ENCODE data around the gene S1PR3. TPM values are rescaled to one million over a fixed set of nuclear protein-coding genes. Genes with fewer than 3 reads are reported as not detected.

The S1PR3 gene
- total RNA-seq, 2 experiments from 2014 or later, result not detected

- peak; percentile 25 for ATAC-seq
- Mint-ChIP-seq H3K9me3 (ENCODE audit: insufficient read depth) (no peaks in the 10 kb centered on the region), H3K27me3 (ENCODE audit: low read depth) (peaks cover 2% of the 10 kb centered on the region), H3K36me3 (ENCODE audit: low read depth) (no peaks in the 10 kb centered on the region), H3K4me1 (ENCODE audit: low read depth) (no peaks in the 10 kb centered on the region), H3K4me3 (no peak overlapping the region), H3K27ac (no peak overlapping the region)
- ChIA-PET POLR2A (no interaction called here), CTCF (no interaction called here)
- no peak for DNase-seq
These were observed 17.8 kb upstream of the S1PR3 start for GRCh38 chr9:88973281-88974045.

DNA sequence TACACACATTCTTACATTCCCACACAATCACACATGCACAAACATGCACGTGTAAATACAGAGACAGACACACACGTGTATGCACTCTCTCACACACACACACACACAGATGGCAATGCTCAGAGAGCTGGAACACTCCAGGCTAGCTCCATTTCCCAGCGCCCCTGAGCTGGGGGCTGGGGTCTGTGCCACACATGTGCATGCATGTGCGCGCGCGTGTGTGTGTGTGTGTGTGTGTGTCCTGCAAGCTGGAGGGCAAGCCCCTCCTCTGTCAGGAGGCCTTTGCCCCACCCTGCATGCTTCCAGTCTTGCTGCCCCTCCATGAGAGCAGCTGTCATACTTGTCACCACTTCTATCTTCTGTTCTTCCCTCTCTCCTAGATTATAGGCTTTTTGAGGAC is 16.6 kb upstream of the S1PR3 start:
- Mint-ChIP-seq H3K4me1 (ENCODE audit: low read depth) (no peaks in the 10 kb centered on the region), H3K4me3 (no peak overlapping the region), H3K9me3 (ENCODE audit: insufficient read depth) (no peaks in the 10 kb centered on the region), H3K27ac (no peak overlapping the region), H3K36me3 (ENCODE audit: low read depth) (no peaks in the 10 kb centered on the region), H3K27me3 (ENCODE audit: low read depth) (peaks cover 2% of the 10 kb centered on the region)
- DNase-seq (no peak), ATAC-seq (no peak)
- ChIA-PET POLR2A (no interaction called here), CTCF (no interaction called here)

GRCh38 chr9:88975966-88976889 is 15.0 kb upstream of the S1PR3 start:
- Mint-ChIP-seq H3K9me3 (ENCODE audit: insufficient read depth) (no peaks in the 10 kb centered on the region), H3K27ac (no peak overlapping the region), H3K27me3 (ENCODE audit: low read depth) (peaks cover 2% of the 10 kb centered on the region), H3K4me1 (ENCODE audit: low read depth) (no peaks in the 10 kb centered on the region), H3K4me3 (no peak overlapping the region), H3K36me3 (ENCODE audit: low read depth) (no peaks in the 10 kb centered on the region)
- no peak for ATAC-seq
- CTCF ChIA-PET, result no interaction called here
- POLR2A ChIA-PET, result no interaction called here
- no peak for DNase-seq

DNA sequence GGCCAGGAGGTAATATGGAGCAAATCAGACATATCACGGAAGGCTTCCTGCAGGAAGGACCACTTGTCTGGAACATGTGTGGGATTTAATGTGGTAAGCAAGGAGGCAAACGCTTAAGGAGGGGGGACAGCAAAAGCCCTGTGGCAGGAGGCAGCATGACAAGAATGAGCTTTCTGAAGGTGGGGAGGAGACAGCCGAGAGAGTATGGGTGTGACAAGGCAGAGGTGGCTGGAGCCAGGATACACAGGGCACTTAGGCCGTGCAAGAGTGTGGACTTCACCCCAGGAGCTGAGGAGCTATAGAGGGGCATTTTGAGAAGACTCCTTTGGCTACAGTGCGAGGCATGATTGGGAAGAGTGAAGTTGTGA is 14.4 kb upstream of the S1PR3 start:
- Mint-ChIP-seq H3K27me3 (ENCODE audit: low read depth) (peaks cover 2% of the 10 kb centered on the region), H3K27ac (no peak overlapping the region), H3K4me3 (no peak overlapping the region), H3K9me3 (ENCODE audit: insufficient read depth) (no peaks in the 10 kb centered on the region), H3K36me3 (ENCODE audit: low read depth) (no peaks in the 10 kb centered on the region), H3K4me1 (ENCODE audit: low read depth) (no peaks in the 10 kb centered on the region)
- DNase-seq (no peak), ATAC-seq (no peak)
- ChIA-PET CTCF (no interaction called here), POLR2A (no interaction called here)

GRCh38 chr9:88978034-88978433 is 13.2 kb upstream of the S1PR3 start:
- ChIA-PET CTCF (no interaction called here), POLR2A (interaction anchor here (0.6 kb wide), 1 partner anchor 153 kb away, joined by 4 read pairs; no protein-coding TSS in a partner anchor)
- no peak for ATAC-seq
- Mint-ChIP-seq H3K9me3 (ENCODE audit: insufficient read depth) (no peaks in the 10 kb centered on the region), H3K27me3 (ENCODE audit: low read depth) (peaks cover 7% of the 10 kb centered on the region), H3K27ac (no peak overlapping the region), H3K4me3 (no peak overlapping the region), H3K36me3 (ENCODE audit: low read depth) (no peaks in the 10 kb centered on the region), H3K4me1 (ENCODE audit: low read depth) (no peaks in the 10 kb centered on the region)
- no peak for DNase-seq

DNA sequence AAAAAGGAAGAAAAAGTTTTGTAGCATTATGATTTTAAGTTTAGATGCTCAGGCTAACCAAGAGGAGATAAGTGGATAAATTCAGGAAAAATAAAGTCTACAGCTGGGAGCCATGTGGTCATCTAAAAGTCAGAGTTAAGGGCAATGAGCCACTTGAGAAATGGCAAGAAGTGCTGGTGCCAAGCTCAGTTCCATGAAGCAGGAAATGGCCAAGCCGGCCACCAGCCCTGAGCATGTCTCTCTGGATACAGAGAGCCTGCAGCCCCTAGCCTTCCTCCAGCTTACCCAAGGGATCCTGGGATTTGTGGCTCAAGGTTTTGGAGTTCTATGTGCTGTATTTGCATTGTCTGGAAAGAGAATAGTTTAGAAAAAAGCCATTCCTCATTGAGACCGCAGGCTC is 12.2 kb upstream of the S1PR3 start:
- H3K4me3 Mint-ChIP-seq, result no peak overlapping the region
- ChIA-PET CTCF (no interaction called here), POLR2A (no interaction called here)
- no peaks in the 10 kb centered on the region for H3K9me3 Mint-ChIP-seq (ENCODE audit: insufficient read depth)
- H3K36me3 Mint-ChIP-seq (ENCODE audit: low read depth), result no peaks in the 10 kb centered on the region
- H3K27ac Mint-ChIP-seq, result no peak overlapping the region
- H3K27me3 Mint-ChIP-seq (ENCODE audit: low read depth), result peaks cover 10% of the 10 kb centered on the region
- ATAC-seq (no peak), DNase-seq (no peak)
- no peaks in the 10 kb centered on the region for H3K4me1 Mint-ChIP-seq (ENCODE audit: low read depth)

- DNase-seq (no peak), ATAC-seq (no peak)
- POLR2A ChIA-PET, result no interaction called here
- Mint-ChIP-seq H3K36me3 (ENCODE audit: low read depth) (no peaks in the 10 kb centered on the region), H3K27me3 (ENCODE audit: low read depth) (peaks cover 10% of the 10 kb centered on the region), H3K4me1 (ENCODE audit: low read depth) (no peaks in the 10 kb centered on the region), H3K27ac (no peak overlapping the region), H3K4me3 (no peak overlapping the region), H3K9me3 (ENCODE audit: insufficient read depth) (no peaks in the 10 kb centered on the region)
- CTCF ChIA-PET, result no interaction called here
These were observed 11.5 kb upstream of the S1PR3 start for GRCh38 chr9:88979791-88980190.

DNA sequence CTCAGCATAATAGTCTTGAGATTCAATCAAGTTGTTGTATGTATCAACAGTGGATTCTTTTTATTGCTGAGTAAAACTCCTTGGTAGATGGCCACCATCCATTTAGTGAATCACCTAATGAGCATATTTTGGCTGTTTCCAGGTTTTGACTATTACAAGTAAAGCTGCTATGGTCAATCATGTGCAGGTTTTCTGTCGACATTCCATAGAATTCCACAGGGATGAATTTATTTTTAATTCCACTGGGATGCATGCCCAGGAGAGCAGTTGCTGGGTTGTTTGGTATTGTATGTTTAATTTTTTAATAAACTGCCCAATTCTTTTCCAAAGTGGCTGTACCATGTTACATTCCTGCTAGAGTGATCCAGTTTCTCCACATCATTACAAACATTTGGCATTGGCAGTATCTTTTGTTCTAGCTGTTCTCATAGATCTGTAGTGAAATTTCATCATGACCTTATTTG is 10.5 kb upstream of the S1PR3 start:
- ChIA-PET POLR2A (no interaction called here), CTCF (no interaction called here)
- ATAC-seq (no peak), DNase-seq (no peak)
- H3K36me3 Mint-ChIP-seq (ENCODE audit: low read depth), result no peaks in the 10 kb centered on the region
- H3K27ac Mint-ChIP-seq, result no peak overlapping the region
- no peaks in the 10 kb centered on the region for H3K9me3 Mint-ChIP-seq (ENCODE audit: insufficient read depth)
- H3K4me3 Mint-ChIP-seq, result no peak overlapping the region
- H3K27me3 Mint-ChIP-seq (ENCODE audit: low read depth), result peaks cover 12% of the 10 kb centered on the region
- no peaks in the 10 kb centered on the region for H3K4me1 Mint-ChIP-seq (ENCODE audit: low read depth)

DNA sequence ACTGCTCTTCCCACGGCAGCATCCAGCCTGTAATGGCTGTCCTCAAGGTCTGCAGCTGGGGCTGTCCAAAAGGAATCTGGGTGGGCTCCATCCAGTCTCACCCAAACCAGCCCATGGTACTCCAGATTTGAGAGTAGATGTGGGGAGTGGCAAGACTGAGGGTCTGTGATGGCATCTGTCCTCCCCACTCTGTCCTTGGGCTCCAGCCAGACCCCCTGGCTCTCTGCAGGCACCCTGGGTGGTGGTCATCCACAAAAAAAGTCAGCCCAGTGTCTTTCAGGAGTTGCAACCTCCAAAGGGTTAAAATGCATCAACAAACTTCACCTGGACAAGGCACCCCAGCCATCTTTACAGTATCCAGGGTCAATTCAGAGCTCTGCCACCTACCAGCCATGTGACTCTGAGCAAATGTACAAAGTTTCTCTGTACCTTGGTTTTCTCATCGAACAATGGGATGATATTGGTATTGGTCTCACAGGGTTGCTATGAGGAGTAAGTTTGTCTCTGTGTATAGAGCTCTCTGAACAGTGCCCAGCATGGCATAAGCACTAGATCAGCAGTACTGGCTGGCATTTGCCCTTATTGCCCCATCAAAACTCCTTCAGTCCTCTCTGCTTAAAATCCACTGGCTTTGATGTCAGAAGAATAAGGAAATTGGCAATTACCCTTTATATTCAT is 7.3 kb upstream of the S1PR3 start:
- ChIA-PET CTCF (no interaction called here), POLR2A (no interaction called here)
- DNase-seq (no peak), ATAC-seq (no peak)
- Mint-ChIP-seq H3K9me3 (ENCODE audit: insufficient read depth) (no peaks in the 10 kb centered on the region), H3K4me3 (no peak overlapping the region), H3K27ac (no peak overlapping the region), H3K4me1 (ENCODE audit: low read depth) (peaks cover 2% of the 10 kb centered on the region), H3K36me3 (ENCODE audit: low read depth) (no peaks in the 10 kb centered on the region), H3K27me3 (ENCODE audit: low read depth) (peaks cover 18% of the 10 kb centered on the region)

DNA sequence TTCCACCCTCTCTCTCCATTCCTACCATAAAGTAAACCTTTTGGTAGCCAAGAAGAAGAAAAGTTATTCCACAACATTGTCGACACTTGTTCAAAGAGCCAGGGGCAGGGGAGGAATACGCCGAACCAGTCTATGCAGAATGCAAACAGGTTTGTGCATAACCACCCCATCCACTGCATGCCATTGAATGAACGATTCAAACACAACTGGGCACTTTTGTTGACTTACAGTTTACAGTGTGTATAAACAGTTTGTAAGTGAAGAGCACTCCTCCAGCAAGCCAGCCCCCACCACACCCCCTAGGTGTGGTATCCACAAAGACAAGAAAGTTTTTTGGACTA is 6.8 kb upstream of the S1PR3 start:
- H3K36me3 Mint-ChIP-seq (ENCODE audit: low read depth), result no peaks in the 10 kb centered on the region
- POLR2A ChIA-PET, result no interaction called here
- no peak for ATAC-seq
- no peak overlapping the region for H3K4me3 Mint-ChIP-seq
- H3K9me3 Mint-ChIP-seq (ENCODE audit: insufficient read depth), result no peaks in the 10 kb centered on the region
- CTCF ChIA-PET, result no interaction called here
- H3K27me3 Mint-ChIP-seq (ENCODE audit: low read depth), result peaks cover 18% of the 10 kb centered on the region
- DNase-seq, result no peak
- peaks cover 7% of the 10 kb centered on the region for H3K4me1 Mint-ChIP-seq (ENCODE audit: low read depth)
- H3K27ac Mint-ChIP-seq, result no peak overlapping the region

DNA sequence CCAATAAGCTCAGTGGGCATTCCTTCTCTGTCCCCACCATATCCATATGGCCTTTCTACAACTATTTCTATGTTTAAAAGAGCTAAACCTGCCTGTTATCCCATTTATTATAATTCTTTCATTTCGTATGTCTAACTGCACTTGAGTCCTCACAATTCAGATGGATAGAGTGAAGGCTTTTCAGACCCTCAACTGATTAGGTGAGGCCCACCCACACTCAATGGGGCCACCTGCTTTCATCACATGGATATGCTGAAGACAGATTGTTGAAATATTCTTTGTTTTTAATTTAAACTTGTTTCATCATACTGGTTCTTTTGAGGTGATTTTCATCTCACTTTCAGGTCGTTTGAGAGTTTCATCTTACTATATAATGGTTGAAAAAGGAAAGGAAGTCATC is 5.7 kb upstream of the S1PR3 start:
- H3K4me1 Mint-ChIP-seq (ENCODE audit: low read depth), result peaks cover 11% of the 10 kb centered on the region
- no peak overlapping the region for H3K27ac Mint-ChIP-seq
- ATAC-seq (no peak), DNase-seq (no peak)
- ChIA-PET POLR2A (no interaction called here), CTCF (no interaction called here)
- no peaks in the 10 kb centered on the region for H3K9me3 Mint-ChIP-seq (ENCODE audit: insufficient read depth)
- peaks cover 18% of the 10 kb centered on the region for H3K27me3 Mint-ChIP-seq (ENCODE audit: low read depth)
- no peaks in the 10 kb centered on the region for H3K36me3 Mint-ChIP-seq (ENCODE audit: low read depth)
- H3K4me3 Mint-ChIP-seq, result no peak overlapping the region

DNA sequence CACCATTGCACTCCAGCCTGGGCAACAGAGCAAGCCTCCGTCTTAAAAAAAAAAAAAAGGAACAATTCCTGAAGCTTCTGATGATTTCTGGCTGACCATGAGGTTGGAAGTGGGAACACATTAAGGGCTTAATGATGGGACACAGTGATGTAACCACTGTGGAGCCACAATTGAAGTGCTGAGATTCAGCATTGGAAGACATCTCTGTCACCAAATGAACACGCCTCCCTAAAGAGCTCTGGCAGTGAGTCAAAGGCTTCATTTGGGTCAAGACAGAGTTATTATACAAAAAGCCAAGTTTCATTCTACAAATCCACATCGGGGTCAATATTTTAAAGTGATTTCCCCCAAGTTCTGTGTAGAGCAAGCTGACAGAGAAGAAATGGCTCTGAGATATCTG is 4.5 kb upstream of the S1PR3 start:
- Mint-ChIP-seq H3K27me3 (ENCODE audit: low read depth) (peaks cover 19% of the 10 kb centered on the region), H3K4me3 (no peak overlapping the region), H3K4me1 (ENCODE audit: low read depth) (peaks cover 12% of the 10 kb centered on the region), H3K27ac (no peak overlapping the region), H3K9me3 (ENCODE audit: insufficient read depth) (no peaks in the 10 kb centered on the region), H3K36me3 (ENCODE audit: low read depth) (no peaks in the 10 kb centered on the region)
- ATAC-seq (no peak), DNase-seq (no peak)
- ChIA-PET POLR2A (no interaction called here), CTCF (no interaction called here)

All from activated CD8-positive, alpha-beta T cell treated with anti-CD3 and anti-CD28 coated beads, Interleukin-2, amount 10 ng/mL, durations not matched to agents 7 days and 5 days (primary cell).